Skeletal muscle satellite cell (primary cell): ENCODE measurements around the gene HNRNPU.

ENCODE experiments used
- H3K27me3 ChIP-seq: 2 replicates; pipeline ENCODE4 v1.7.0; 2013; ENCODE audit warnings: low read length; ENCODE audit not compliant: control insufficient read depth, insufficient read depth
- H3K36me3 ChIP-seq: 2 replicates; pipeline ENCODE4 v1.7.0; 2013; ENCODE audit warnings: mild to moderate bottlenecking, control low read depth, low read length; ENCODE audit not compliant: insufficient read depth
- H3K4me1 ChIP-seq: 2 replicates; pipeline ENCODE4 v1.7.0; 2013; ENCODE audit warnings: low read length; ENCODE audit not compliant: control insufficient read depth, insufficient read depth
- H3K4me2 ChIP-seq: 2 replicates; pipeline ENCODE4 v1.7.0; 2013; ENCODE audit warnings: mild to moderate bottlenecking, low read length
- H3K4me3 ChIP-seq: 2 replicates; pipeline ENCODE4 v1.7.0; 2013; ENCODE audit warnings: low read length
- H3K9ac ChIP-seq: 2 replicates; pipeline ENCODE4 v1.7.0; 2013; ENCODE audit warnings: mild to moderate bottlenecking, low read depth, low read length, moderate library complexity
- H3K9me3 ChIP-seq: replicated peaks from 2 replicates; pipeline ENCODE4 v1.7.0; 2013; ENCODE audit warnings: mild to moderate bottlenecking, control low read depth, low read length

HNRNPU gene

GRCh38 chr1:244815600-244816099, 48.7 kb downstream of the HNRNPU start:
- no peak overlapping the region for H3K4me2 ChIP-seq
- no peak overlapping the region for H3K4me3 ChIP-seq
- no peaks in the 10 kb centered on the region for H3K27me3 ChIP-seq
- H3K4me1 ChIP-seq = no peaks in the 10 kb centered on the region
- H3K9ac ChIP-seq = no peak overlapping the region
- H3K36me3 ChIP-seq = no peaks in the 10 kb centered on the region
- no peaks in the 10 kb centered on the region for H3K9me3 ChIP-seq

GRCh38 chr1:244813327-244813726, 51.0 kb downstream of the HNRNPU start:
- no peaks in the 10 kb centered on the region for H3K9me3 ChIP-seq
- H3K4me1 ChIP-seq = no peaks in the 10 kb centered on the region
- no peak overlapping the region for H3K9ac ChIP-seq
- H3K4me3 ChIP-seq = no peak overlapping the region
- H3K36me3 ChIP-seq = no peaks in the 10 kb centered on the region
- H3K4me2 ChIP-seq = no peak overlapping the region
- no peaks in the 10 kb centered on the region for H3K27me3 ChIP-seq

- H3K27me3 ChIP-seq = no peaks in the 10 kb centered on the region
- no peak overlapping the region for H3K4me2 ChIP-seq
- no peaks in the 10 kb centered on the region for H3K36me3 ChIP-seq
- H3K9ac ChIP-seq = no peak overlapping the region
- no peaks in the 10 kb centered on the region for H3K9me3 ChIP-seq
- H3K4me1 ChIP-seq = no peaks in the 10 kb centered on the region
- H3K4me3 ChIP-seq = no peak overlapping the region
These were observed 54.1 kb downstream of the HNRNPU start for GRCh38 chr1:244810221-244810620.

GRCh38 chr1:244807138-244807537, 57.2 kb downstream of the HNRNPU start:
- Histone ChIP-seq H3K27me3 (no peaks in the 10 kb centered on the region), H3K4me1 (no peaks in the 10 kb centered on the region), H3K4me2 (no peak overlapping the region)

GRCh38 chr1:244804841-244805240, 59.5 kb downstream of the HNRNPU start:
- Histone ChIP-seq H3K9me3 (no peaks in the 10 kb centered on the region), H3K27me3 (no peaks in the 10 kb centered on the region), H3K4me3 (no peak overlapping the region), H3K9ac (no peak overlapping the region), H3K36me3 (no peaks in the 10 kb centered on the region), H3K4me1 (no peaks in the 10 kb centered on the region), H3K4me2 (no peak overlapping the region)

More at GRCh38 chr1:244807138-244807537, 57.2 kb downstream of the HNRNPU start:
- Histone ChIP-seq H3K4me3 (no peak overlapping the region), H3K9ac (no peak overlapping the region), H3K36me3 (no peaks in the 10 kb centered on the region), H3K9me3 (no peaks in the 10 kb centered on the region)

GRCh38 chr1:244802556-244803239, 61.6 kb downstream of the HNRNPU start:
- Histone ChIP-seq H3K27me3 (no peaks in the 10 kb centered on the region), H3K36me3 (no peaks in the 10 kb centered on the region), H3K4me3 (no peak overlapping the region), H3K4me1 (no peaks in the 10 kb centered on the region), H3K4me2 (no peak overlapping the region), H3K9me3 (no peaks in the 10 kb centered on the region), H3K9ac (no peak overlapping the region)

GRCh38 chr1:244802041-244802440, 62.3 kb downstream of the HNRNPU start:
- H3K4me2 ChIP-seq = no peak overlapping the region
- H3K27me3 ChIP-seq = no peaks in the 10 kb centered on the region
- no peak overlapping the region for H3K4me3 ChIP-seq
- no peaks in the 10 kb centered on the region for H3K36me3 ChIP-seq
- H3K9ac ChIP-seq = no peak overlapping the region
- no peaks in the 10 kb centered on the region for H3K4me1 ChIP-seq
- no peaks in the 10 kb centered on the region for H3K9me3 ChIP-seq

- Histone ChIP-seq H3K36me3 (no peaks in the 10 kb centered on the region), H3K9me3 (no peaks in the 10 kb centered on the region), H3K4me1 (no peaks in the 10 kb centered on the region), H3K4me3 (no peak overlapping the region), H3K27me3 (no peaks in the 10 kb centered on the region), H3K4me2 (no peak overlapping the region), H3K9ac (no peak overlapping the region)
These were observed 63.1 kb downstream of the HNRNPU start for GRCh38 chr1:244801246-244801645.

- Histone ChIP-seq H3K36me3 (no peaks in the 10 kb centered on the region), H3K9ac (no peak overlapping the region), H3K27me3 (no peaks in the 10 kb centered on the region), H3K4me3 (no peak overlapping the region), H3K4me1 (no peaks in the 10 kb centered on the region), H3K9me3 (no peaks in the 10 kb centered on the region), H3K4me2 (no peak overlapping the region)
These were observed 63.5 kb downstream of the HNRNPU start for GRCh38 chr1:244800821-244801220.
